A549 (cell line): ENCODE data around the gene KLRC3. TPM values are rescaled to one million over a fixed set of nuclear protein-coding genes. Genes with fewer than 3 reads are reported as not detected.
"Not testable (repeated sequence)": the region's sequence is repeated elsewhere in the genome, so short reads cannot be mapped to it uniquely, and the experiment has no call there.

Source experiments
- ATAC-seq, 2 experiments: fragments of 200-7000 bp in 1 of 2; fragments of >200 bp in 1 of 2; cut with Nextera tagmentation in 1 of 2; cut with Tn5 transposase in 1 of 2; 3 replicates each; pipeline versions ENCODE4 v1.8.0 to v1.9.1; 2018 to 2020; ENCODE audit warnings: mild to moderate bottlenecking in 1 of 2, moderate library complexity in 1 of 2
- CTCF ChIA-PET: fragments of 300-600 bp; sonication (Branson Sonifier 250); formaldehyde crosslinking; extraction: SDS; loops from one replicate; lab custom pipeline; 2021; ENCODE audit warnings: antibody characterized with exemption, inconsistent platforms; lab: Yijun Ruan, JAX
- POLR2A ChIA-PET: fragments of 350-600 bp; formaldehyde crosslinking; extraction: SDS; loops from one replicate; lab custom pipeline; 2021; ENCODE audit warnings: antibody characterized with exemption, inconsistent platforms; lab: Yijun Ruan, JAX
- DNase-seq, 2 experiments: peaks; one replicate each; pipeline versions ENCODE4 v3.0.0 to v3.0.0-alpha.2; 2011 to 2016; ENCODE audit warnings: low read depth in 1 of 2, low spot score in 1 of 2
- FAIRE-seq: peaks from 2 replicates; lab custom pipeline; 2011; peaks lifted over from hg19 to GRCh38; lab: Jason Lieb, UNC
- H3K27ac ChIP-seq, 2 experiments: fragments of >200 bp; sonication (Bioruptor Twin); formaldehyde crosslinking; 3 replicates each; pipeline ENCODE4 v1.5.1; 2016 to 2017
- H3K4me1 ChIP-seq: fragments of >200 bp; sonication (Bioruptor Twin); formaldehyde crosslinking; 3 replicates; pipeline ENCODE4 v1.6.1; 2016
- H3K4me2 ChIP-seq: fragments of >200 bp; sonication (Bioruptor Twin); formaldehyde crosslinking; 3 replicates; pipeline ENCODE4 v1.6.1; 2016
- H3K4me3 ChIP-seq: fragments of >200 bp; sonication (Bioruptor Twin); formaldehyde crosslinking; 3 replicates; pipeline ENCODE4 v1.5.1; 2016
- H3K9me3 ChIP-seq: fragments of >200 bp; sonication (Bioruptor Twin); formaldehyde crosslinking; 3 replicates; pipeline ENCODE4 v1.6.1; 2016
- BHLHE40 ChIP-seq: IDR thresholded peaks from 2 replicates; pipeline ENCODE4 v1.6.1; 2012; ENCODE audit warnings: low read depth, low read length, inconsistent platforms
- CBX8 ChIP-seq: fragments of 200-600 bp; sonication (generic); IDR thresholded peaks from 2 replicates; pipeline ENCODE4 v1.6.1; 2016
- CEBPB ChIP-seq, 2 experiments: fragments of >200 bp in 1 of 2; sonication (Bioruptor Twin) in 1 of 2; formaldehyde crosslinking in 1 of 2; IDR thresholded peaks; 2 replicates each; pipeline ENCODE4 v1.6.1; 2012 to 2016
- ESRRA ChIP-seq: fragments of 150-350 bp; IDR thresholded peaks from 2 replicates; pipeline ENCODE4 v1.6.1; 2014; ENCODE audit warnings: mild to moderate bottlenecking, low read length, borderline replicate concordance
- FOXS1 ChIP-seq: fragments of 250-450 bp; sonication (Bioruptor Pico); IDR thresholded peaks from 2 replicates; pipeline ENCODE4 v1.5.0; 2020; ENCODE audit warnings: mild to moderate bottlenecking, moderate library complexity
- GATA3 ChIP-seq: IDR thresholded peaks from 2 replicates; pipeline ENCODE4 v1.6.1; 2012; ENCODE audit warnings: borderline replicate concordance
- HDAC2 ChIP-seq: fragments of 200-600 bp; sonication (generic); IDR thresholded peaks from 2 replicates; pipeline ENCODE4 v1.6.1; 2016
- HOXB13 ChIP-seq: fragments of 250-450 bp; sonication (Bioruptor Pico); IDR thresholded peaks from 2 replicates; pipeline ENCODE4 v1.5.0; 2020; ENCODE audit warnings: low read depth, mild to moderate bottlenecking, moderate library complexity
- HOXB5 ChIP-seq: fragments of 250-450 bp; sonication (Bioruptor Pico); IDR thresholded peaks from 2 replicates; pipeline ENCODE4 v1.5.0; 2020; ENCODE audit warnings: mild to moderate bottlenecking, moderate library complexity
- MAZ ChIP-seq: fragments of 150-350 bp; IDR thresholded peaks from 2 replicates; pipeline ENCODE4 v1.6.1; 2014; ENCODE audit warnings: antibody characterized with exemption, low read depth, low read length, borderline replicate concordance
- MYC ChIP-seq: IDR thresholded peaks from 2 replicates; pipeline ENCODE4 v1.6.1; 2012; ENCODE audit warnings: mild to moderate bottlenecking, inconsistent platforms, low read length, improper control_type of control experiment, borderline replicate concordance
- PHF8 ChIP-seq: fragments of 200-600 bp; sonication (generic); IDR thresholded peaks from 2 replicates; pipeline ENCODE4 v1.6.1; 2016; ENCODE audit warnings: low read depth, mild to moderate bottlenecking, antibody characterized with exemption, moderate library complexity, borderline replicate concordance
- POLR2A ChIP-seq: IDR thresholded peaks from 2 replicates; pipeline ENCODE4 v1.6.1; 2012; ENCODE audit warnings: mild to moderate bottlenecking, low read length
- RARB ChIP-seq: fragments of 250-450 bp; sonication (Bioruptor Pico); IDR thresholded peaks from 2 replicates; pipeline ENCODE4 v1.8.0; 2021; ENCODE audit warnings: mild to moderate bottlenecking, moderate library complexity
- SREBF2 ChIP-seq: fragments of 450-650 bp; IDR thresholded peaks from 2 replicates; pipeline ENCODE4 v1.6.1; 2014; ENCODE audit warnings: mild to moderate bottlenecking, moderate library complexity
- TFCP2L1 ChIP-seq: fragments of 250-450 bp; sonication (Bioruptor Pico); IDR thresholded peaks from 2 replicates; pipeline ENCODE4 v1.5.0; 2021; ENCODE audit warnings: mild to moderate bottlenecking
- TP53 ChIP-seq: fragments of 250-450 bp; sonication (Bioruptor Pico); IDR thresholded peaks from 2 replicates; pipeline ENCODE4 v1.5.0; 2021; ENCODE audit warnings: mild to moderate bottlenecking, moderate library complexity
- WGBS: methylation state at CpG from one replicate; pipeline ENCODE4 v1.1.6; 2017; ENCODE audit errors: missing lambda C conversion rate; 5-methylcytosine and 5-hydroxymethylcytosine counted together
- polyA plus RNA-seq, 4 experiments: library from polyadenylated mRNA; depleted of rRNA in 3 of 4; stranded (reverse); fragments of >200 nt; fragmentation: RNase III in 1 of 4; extraction: RNeasy Plus Mini Kit Qiagen cat#74134 plus additional on column Dnase treatment in 1 of 4; gene quantifications; 2 replicates in 3 of 4; 3 replicates in 1 of 4; pipeline ENCODE4 v1.2.3, GENCODE V29; 2011 to 2017
- TF ChIP-seq, protein P1 (sequence below): fragments of 250-450 bp; sonication (Bioruptor Pico); IDR thresholded peaks from 2 replicates; pipeline ENCODE4 v1.5.0; 2020; ENCODE audit warnings: low read depth, mild to moderate bottlenecking, moderate library complexity
- TF ChIP-seq, protein P2 (sequence below): fragments of >200 bp; sonication (Bioruptor Twin); formaldehyde crosslinking; IDR thresholded peaks from 2 replicates; pipeline ENCODE4 v1.6.1; 2016
- TF ChIP-seq, protein P3 (sequence below): IDR thresholded peaks from 2 replicates; pipeline ENCODE4 v1.6.1; 2012; ENCODE audit warnings: low read depth, borderline replicate concordance
- TF ChIP-seq, protein P4 (sequence below): IDR thresholded peaks from 2 replicates; pipeline ENCODE4 v1.6.1; 2012
- TF ChIP-seq, protein P5 (sequence below): fragments of >200 bp; sonication (Bioruptor Twin); formaldehyde crosslinking; IDR thresholded peaks from 3 replicates; pipeline ENCODE4 v1.6.1; 2016
- TF ChIP-seq, protein P6 (sequence below): fragments of >200 bp; sonication (Bioruptor Twin); formaldehyde crosslinking; IDR thresholded peaks from 3 replicates; pipeline ENCODE4 v1.5.1; 2016

The KLRC3 gene
- polyA plus RNA-seq, 2 of the 4 experiments (the other 2 are of a cell fraction): 0.10 TPM; not detected in 1

DNA sequence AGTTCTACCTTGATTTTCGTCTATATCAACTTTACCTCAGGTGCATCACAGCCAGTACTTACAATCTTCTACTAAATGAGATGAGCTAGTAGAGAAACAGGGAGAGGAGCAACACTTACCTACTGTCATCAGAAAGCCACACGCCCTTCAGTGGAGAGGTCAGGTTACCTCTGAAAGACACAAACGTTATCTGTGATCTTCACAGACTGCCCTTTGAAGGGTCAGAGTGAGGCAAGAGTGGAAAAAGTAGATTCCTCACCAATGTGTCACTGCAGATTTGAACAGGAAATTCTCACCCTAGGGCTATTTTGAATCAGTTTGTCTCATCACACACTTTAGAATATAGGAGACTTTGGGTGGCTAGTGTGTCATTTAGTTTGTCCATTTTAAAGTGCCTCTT lies 1.8 kb upstream of the KLRC3 start:
- H3K27ac ChIP-seq, CTCF ChIA-PET, H3K4me3 ChIP-seq: not testable (repeated sequence)
- 6% methylated on average over 2 of the region's 3 CpGs for WGBS
- peak in 1 of 2 experiments; percentile 62; a peak in 1 of 4 replicates for TF ChIP-seq CEBPB (IDR thresholded peaks at IDR 0.05)
- TF ChIP-seq ESRRA: peak; percentile 32; the same call in 1 of the 2 replicates
- TF ChIP-seq GATA3: peak; percentile 76
- TF ChIP-seq, all 56 proteins: peak for 3; not testable (repeated sequence) for 53
- DNase-seq, POLR2A ChIA-PET, H3K9me3 ChIP-seq: not testable (repeated sequence)
- ATAC-seq (peak; percentile 86 to 89), FAIRE-seq (peak; percentile 100)
- Histone ChIP-seq H3K4me2 (peak overlapping the region; percentile 57; the same call in 2 of the 3 replicates), H3K4me1 (peaks cover 27% of the 10 kb centered on the region)

DNA sequence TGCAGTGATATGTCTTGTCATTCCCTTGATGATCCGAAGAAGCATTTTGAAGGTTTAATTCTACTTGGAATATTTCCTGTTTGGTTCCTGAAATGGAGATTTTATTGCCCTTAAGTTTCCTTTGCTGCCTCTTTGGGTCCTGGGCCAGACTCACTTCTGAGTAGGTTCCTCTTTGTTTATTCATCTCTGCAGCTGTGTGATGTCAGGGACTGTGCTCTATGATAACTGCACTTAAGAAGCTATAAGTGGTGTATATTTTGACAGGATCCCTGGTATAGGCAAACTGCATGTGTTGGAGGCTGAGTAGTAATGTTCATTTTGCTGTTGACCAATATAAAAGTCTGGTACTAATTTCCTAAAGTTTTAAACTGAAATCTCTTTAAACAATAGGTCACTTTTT lies 11.0 kb downstream of the KLRC3 start, which contains the start of gene KLRC4:
TSS of gene KLRC4 (minus strand) at position 366 of the 400 bp plus-strand sequence. CDS start at position 184, 182 bp downstream.
- Histone ChIP-seq H3K4me2 (no peak within 1 kb of the TSS), H3K27ac (no peak within 1 kb of the TSS), H3K4me1 (no peaks in the 10 kb centered on the region), H3K4me3 (no peak within 1 kb of the TSS), H3K9me3 (peaks cover 5% of the 10 kb centered on the region; the same call in 1 of the 3 replicates)
- CTCF ChIA-PET: interaction anchor here (0.9 kb wide), 1 partner anchor 1078 kb away, joined by 3 read pairs; no protein-coding TSS in a partner anchor
- DNase-seq: no peak
- TF ChIP-seq HOXB5: no peak
- TF ChIP-seq SREBF2: no peak
- TF ChIP-seq RARB (CRISPR knock-in tag): no peak
- TF ChIP-seq BHLHE40: no peak
- TF ChIP-seq POLR2A: no peak
- TF ChIP-seq, protein P1, sequence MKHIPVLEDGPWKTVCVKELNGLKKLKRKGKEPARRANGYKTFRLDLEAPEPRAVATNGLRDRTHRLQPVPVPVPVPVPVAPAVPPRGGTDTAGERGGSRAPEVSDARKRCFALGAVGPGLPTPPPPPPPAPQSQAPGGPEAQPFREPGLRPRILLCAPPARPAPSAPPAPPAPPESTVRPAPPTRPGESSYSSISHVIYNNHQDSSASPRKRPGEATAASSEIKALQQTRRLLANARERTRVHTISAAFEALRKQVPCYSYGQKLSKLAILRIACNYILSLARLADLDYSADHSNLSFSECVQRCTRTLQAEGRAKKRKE: no peak
- TF ChIP-seq HOXB13: no peak
- TF ChIP-seq FOXS1 (CRISPR knock-in tag): no peak
- TF ChIP-seq, protein P2, sequence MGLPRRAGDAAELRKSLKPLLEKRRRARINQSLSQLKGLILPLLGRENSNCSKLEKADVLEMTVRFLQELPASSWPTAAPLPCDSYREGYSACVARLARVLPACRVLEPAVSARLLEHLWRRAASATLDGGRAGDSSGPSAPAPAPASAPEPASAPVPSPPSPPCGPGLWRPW: no peak
- TF ChIP-seq HDAC2: no peak
- TF ChIP-seq TP53 (CRISPR knock-in tag): no peak
- TF ChIP-seq MAZ: no peak
- TF ChIP-seq, protein P3, sequence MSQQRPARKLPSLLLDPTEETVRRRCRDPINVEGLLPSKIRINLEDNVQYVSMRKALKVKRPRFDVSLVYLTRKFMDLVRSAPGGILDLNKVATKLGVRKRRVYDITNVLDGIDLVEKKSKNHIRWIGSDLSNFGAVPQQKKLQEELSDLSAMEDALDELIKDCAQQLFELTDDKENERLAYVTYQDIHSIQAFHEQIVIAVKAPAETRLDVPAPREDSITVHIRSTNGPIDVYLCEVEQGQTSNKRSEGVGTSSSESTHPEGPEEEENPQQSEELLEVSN: no peak
- no peak for FAIRE-seq
- ATAC-seq: no peak
- POLR2A ChIA-PET: no interaction called here
- 4% methylated on average over 1 of the region's 1 CpG for WGBS

DNA sequence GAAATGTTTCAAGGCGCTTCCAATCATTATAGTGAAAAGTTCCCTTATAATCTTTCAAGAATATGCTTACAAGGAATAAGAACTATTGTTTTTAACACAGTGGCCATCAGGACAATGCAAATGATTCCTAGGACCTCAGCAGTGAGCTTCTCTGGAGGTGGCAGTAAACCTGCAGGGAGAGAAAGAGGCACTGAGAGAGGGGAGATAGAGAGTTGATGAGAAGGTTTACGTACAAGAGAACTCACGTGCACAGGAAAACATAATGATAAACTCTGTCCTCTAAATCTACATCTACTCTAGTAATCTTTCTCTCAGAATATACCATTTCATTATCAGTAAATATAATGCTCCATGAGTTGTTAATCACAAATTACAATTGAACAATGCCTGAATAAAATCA lies 11.6 kb downstream of the KLRC3 start:
- WGBS: 81% methylated on average over 3 of the region's 3 CpGs
- H3K27ac ChIP-seq: no peak overlapping the region
- peak; percentile 13 for FAIRE-seq
- ChIA-PET CTCF (interaction anchor here (0.9 kb wide), 1 partner anchor 1078 kb away, joined by 3 read pairs; no protein-coding TSS in a partner anchor), POLR2A (no interaction called here)
- no peak overlapping the region for H3K4me2 ChIP-seq
- H3K4me3 ChIP-seq: no peak overlapping the region
- no peak for ATAC-seq
- DNase-seq: no peak
- peaks cover 5% of the 10 kb centered on the region; the same call in 1 of the 3 replicates for H3K9me3 ChIP-seq
- H3K4me1 ChIP-seq: no peaks in the 10 kb centered on the region
- TF ChIP-seq, protein P4, sequence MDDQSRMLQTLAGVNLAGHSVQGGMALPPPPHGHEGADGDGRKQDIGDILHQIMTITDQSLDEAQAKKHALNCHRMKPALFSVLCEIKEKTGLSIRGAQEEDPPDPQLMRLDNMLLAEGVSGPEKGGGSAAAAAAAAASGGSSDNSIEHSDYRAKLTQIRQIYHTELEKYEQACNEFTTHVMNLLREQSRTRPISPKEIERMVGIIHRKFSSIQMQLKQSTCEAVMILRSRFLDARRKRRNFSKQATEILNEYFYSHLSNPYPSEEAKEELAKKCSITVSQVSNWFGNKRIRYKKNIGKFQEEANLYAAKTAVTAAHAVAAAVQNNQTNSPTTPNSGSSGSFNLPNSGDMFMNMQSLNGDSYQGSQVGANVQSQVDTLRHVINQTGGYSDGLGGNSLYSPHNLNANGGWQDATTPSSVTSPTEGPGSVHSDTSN: no peak
- TF ChIP-seq, protein P5, sequence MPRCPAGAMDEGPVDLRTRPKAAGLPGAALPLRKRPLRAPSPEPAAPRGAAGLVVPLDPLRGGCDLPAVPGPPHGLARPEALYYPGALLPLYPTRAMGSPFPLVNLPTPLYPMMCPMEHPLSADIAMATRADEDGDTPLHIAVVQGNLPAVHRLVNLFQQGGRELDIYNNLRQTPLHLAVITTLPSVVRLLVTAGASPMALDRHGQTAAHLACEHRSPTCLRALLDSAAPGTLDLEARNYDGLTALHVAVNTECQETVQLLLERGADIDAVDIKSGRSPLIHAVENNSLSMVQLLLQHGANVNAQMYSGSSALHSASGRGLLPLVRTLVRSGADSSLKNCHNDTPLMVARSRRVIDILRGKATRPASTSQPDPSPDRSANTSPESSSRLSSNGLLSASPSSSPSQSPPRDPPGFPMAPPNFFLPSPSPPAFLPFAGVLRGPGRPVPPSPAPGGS: no peak
- TF ChIP-seq TP53 (CRISPR knock-in tag) (no peak), ESRRA (no peak), CBX8 (no peak), RARB (CRISPR knock-in tag) (no peak), PHF8 (no peak), TFCP2L1 (CRISPR knock-in tag) (no peak), MYC (no peak)
- TF ChIP-seq, protein P3: no peak
- TF ChIP-seq, protein P6, sequence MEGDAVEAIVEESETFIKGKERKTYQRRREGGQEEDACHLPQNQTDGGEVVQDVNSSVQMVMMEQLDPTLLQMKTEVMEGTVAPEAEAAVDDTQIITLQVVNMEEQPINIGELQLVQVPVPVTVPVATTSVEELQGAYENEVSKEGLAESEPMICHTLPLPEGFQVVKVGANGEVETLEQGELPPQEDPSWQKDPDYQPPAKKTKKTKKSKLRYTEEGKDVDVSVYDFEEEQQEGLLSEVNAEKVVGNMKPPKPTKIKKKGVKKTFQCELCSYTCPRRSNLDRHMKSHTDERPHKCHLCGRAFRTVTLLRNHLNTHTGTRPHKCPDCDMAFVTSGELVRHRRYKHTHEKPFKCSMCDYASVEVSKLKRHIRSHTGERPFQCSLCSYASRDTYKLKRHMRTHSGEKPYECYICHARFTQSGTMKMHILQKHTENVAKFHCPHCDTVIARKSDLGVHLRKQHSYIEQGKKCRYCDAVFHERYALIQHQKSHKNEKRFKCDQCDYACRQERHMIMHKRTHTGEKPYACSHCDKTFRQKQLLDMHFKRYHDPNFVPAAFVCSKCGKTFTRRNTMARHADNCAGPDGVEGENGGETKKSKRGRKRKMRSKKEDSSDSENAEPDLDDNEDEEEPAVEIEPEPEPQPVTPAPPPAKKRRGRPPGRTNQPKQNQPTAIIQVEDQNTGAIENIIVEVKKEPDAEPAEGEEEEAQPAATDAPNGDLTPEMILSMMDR: no peak
